Spleen (tissue), 7 donors: ENCODE data around the gene HCN3.

Source experiments
- POLR2A ChIP-seq, 3 donors: fragments of 450-650 bp; IDR thresholded peaks; one replicate each; pipeline ENCODE4 v1.5.1; 2017; ENCODE audit warnings: antibody characterized with exemption in 3 of 3, mild to moderate bottlenecking in 1 of 3
- POLR2AphosphoS5 ChIP-seq, 3 donors: sonication (generic); formaldehyde crosslinking; IDR thresholded peaks; one replicate each; pipeline ENCODE4 v1.5.1; 2017; ENCODE audit warnings: antibody characterized with exemption in 3 of 3
- TF ChIP-seq, protein P1 (sequence below), 11 experiments: fragments of 200-600 bp in 7 of 11; fragments of 450-650 bp in 4 of 11; sonication (generic) in 4 of 11; IDR thresholded peaks in 8 of 11; conservative IDR thresholded peaks in 3 of 11; 1 replicate in 7 of 11; 2 replicates in 4 of 11; pipeline versions ENCODE4 v1.4.0 to v1.8.0; 2016 to 2021; ENCODE audit warnings: antibody characterized with exemption in 11 of 11, inconsistent platforms in 4 of 11, mild to moderate bottlenecking in 1 of 11
- donor health status: DM: no; HTN: no; CAD: no; lungs with moderate emphysema.
- donor health status: DM: no; HTN: no; CAD: no.
- donor health status: DM: no; HTN: no; CAD: no.

DNA sequence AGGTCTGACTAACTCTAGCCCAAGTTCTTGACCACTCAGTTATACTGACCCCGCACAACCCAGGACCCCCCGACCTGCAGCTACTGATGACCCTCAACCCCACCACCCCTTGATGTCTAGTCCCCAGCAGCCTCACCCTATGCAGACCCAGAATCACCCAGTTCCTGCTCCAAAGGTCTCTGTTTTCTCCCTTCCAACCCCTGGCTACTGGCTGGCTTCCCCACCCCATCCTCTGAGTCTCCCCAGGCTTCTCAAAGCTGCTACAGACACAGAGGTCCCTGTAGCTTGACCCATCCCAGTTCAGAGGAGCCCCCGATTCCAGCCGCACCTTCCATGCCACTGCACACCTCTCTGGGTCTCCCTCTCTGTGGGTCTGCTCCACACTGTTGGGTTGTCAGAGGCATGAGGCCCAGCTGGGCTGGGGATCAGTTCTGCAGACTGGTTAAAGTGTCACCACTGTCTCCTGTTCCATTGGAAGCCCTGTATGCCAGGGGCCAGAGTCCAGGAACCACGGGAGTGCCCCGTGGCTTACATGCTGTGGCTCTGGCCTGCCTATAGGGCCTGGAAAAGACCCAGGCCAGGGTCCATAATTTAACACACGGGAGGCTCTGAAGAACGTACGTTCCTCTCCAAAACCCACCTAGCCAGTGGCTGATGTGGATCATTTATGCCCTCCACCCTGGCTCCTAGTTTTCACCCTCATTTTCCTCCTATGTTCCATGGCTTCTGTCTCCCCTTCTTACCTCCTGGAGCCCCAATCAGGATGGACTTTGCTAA lies 23.5 kb downstream of the HCN3 start:
- TF ChIP-seq, protein P1, sequence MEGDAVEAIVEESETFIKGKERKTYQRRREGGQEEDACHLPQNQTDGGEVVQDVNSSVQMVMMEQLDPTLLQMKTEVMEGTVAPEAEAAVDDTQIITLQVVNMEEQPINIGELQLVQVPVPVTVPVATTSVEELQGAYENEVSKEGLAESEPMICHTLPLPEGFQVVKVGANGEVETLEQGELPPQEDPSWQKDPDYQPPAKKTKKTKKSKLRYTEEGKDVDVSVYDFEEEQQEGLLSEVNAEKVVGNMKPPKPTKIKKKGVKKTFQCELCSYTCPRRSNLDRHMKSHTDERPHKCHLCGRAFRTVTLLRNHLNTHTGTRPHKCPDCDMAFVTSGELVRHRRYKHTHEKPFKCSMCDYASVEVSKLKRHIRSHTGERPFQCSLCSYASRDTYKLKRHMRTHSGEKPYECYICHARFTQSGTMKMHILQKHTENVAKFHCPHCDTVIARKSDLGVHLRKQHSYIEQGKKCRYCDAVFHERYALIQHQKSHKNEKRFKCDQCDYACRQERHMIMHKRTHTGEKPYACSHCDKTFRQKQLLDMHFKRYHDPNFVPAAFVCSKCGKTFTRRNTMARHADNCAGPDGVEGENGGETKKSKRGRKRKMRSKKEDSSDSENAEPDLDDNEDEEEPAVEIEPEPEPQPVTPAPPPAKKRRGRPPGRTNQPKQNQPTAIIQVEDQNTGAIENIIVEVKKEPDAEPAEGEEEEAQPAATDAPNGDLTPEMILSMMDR (IDR thresholded peaks at IDR 0.05 in 8 of 11, conservative IDR thresholded peaks at IDR 0.05 in 3 of 11), result no peak
- TF ChIP-seq POLR2AphosphoS5 (IDR thresholded peaks at IDR 0.05) (no peak), POLR2A (IDR thresholded peaks at IDR 0.05) (no peak)
